Measurements from ENCODE around the gene RTP5.
"Not testable (repeated sequence)": the region's sequence is repeated elsewhere in the genome, so short reads cannot be mapped to it uniquely, and the experiment has no call there.

The RTP5 gene

GRCh38 chr2:241912021-241912555, 42.6 kb downstream of the RTP5 start:
- Histone ChIP-seq H3K79me2 (ENCODE audit: insufficient read depth, low read length) (no peaks in the 10 kb centered on the region), H3F3A (ENCODE audit: low read depth) (no peaks in the 10 kb centered on the region), H3K27me3 (ENCODE audit: insufficient read depth, low read length, poor library complexity, severe bottlenecking) (no peaks in the 10 kb centered on the region), H3K4me1 (ENCODE audit: insufficient read depth, low read length, poor library complexity, severe bottlenecking) (no peaks in the 10 kb centered on the region), H3K36me3 (ENCODE audit: insufficient read depth, low read length) (no peaks in the 10 kb centered on the region; the same call in 1 of the 2 replicates), H3K9ac (ENCODE audit: low read depth, low read length, poor library complexity, severe bottlenecking) (no peak overlapping the region), H3K4me3 (ENCODE audit: low read length, poor library complexity, severe bottlenecking) (no peak overlapping the region), H4K20me1 (ENCODE audit: insufficient read depth, low read length, poor library complexity, severe bottlenecking) (no peaks in the 10 kb centered on the region), H3K9me3 (ENCODE audit: insufficient read depth, low read depth, low read length) (no peaks in the 10 kb centered on the region), H3K4me2 (ENCODE audit: low read depth, low read length, poor library complexity, severe bottlenecking) (no peak overlapping the region), H2AFZ (ENCODE audit: low read length) (no peak overlapping the region), H3K9me2 (replicated peaks; ENCODE audit: low read depth, low read length) (no peaks in the 10 kb centered on the region)
- TF ChIP-seq EZH2phosphoT487 (IDR thresholded peaks at IDR 0.05; ENCODE audit: borderline replicate concordance) (no peak), CTCF (conservative IDR thresholded peaks at IDR 0.05; ENCODE audit: low read length) (no peak)

GRCh38 chr2:241913703-241914102, 44.2 kb downstream of the RTP5 start:
- H3K4me3 ChIP-seq (ENCODE audit: low read length, poor library complexity, severe bottlenecking): no peak overlapping the region
- no peaks in the 10 kb centered on the region for H4K20me1 ChIP-seq (ENCODE audit: insufficient read depth, low read length, poor library complexity, severe bottlenecking)
- H3K4me2 ChIP-seq (ENCODE audit: low read depth, low read length, poor library complexity, severe bottlenecking): no peak overlapping the region
- no peaks in the 10 kb centered on the region for H3K27me3 ChIP-seq (ENCODE audit: insufficient read depth, low read length, poor library complexity, severe bottlenecking)
- no peaks in the 10 kb centered on the region for H3K9me2 ChIP-seq (replicated peaks; ENCODE audit: low read depth, low read length)
- H3K9me3 ChIP-seq (ENCODE audit: insufficient read depth, low read depth, low read length): no peaks in the 10 kb centered on the region
- H3K79me2 ChIP-seq (ENCODE audit: insufficient read depth, low read length): no peaks in the 10 kb centered on the region
- H3F3A ChIP-seq (ENCODE audit: low read depth): no peaks in the 10 kb centered on the region
- no peaks in the 10 kb centered on the region; the same call in 1 of the 2 replicates for H3K36me3 ChIP-seq (ENCODE audit: insufficient read depth, low read length)
- H3K9ac ChIP-seq (ENCODE audit: low read depth, low read length, poor library complexity, severe bottlenecking): no peak overlapping the region
- H2AFZ ChIP-seq (ENCODE audit: low read length): no peak overlapping the region
- H3K4me1 ChIP-seq (ENCODE audit: insufficient read depth, low read length, poor library complexity, severe bottlenecking): no peaks in the 10 kb centered on the region
- no peak for TF ChIP-seq EZH2phosphoT487 (IDR thresholded peaks at IDR 0.05; ENCODE audit: borderline replicate concordance)
- no peak for TF ChIP-seq CTCF (conservative IDR thresholded peaks at IDR 0.05; ENCODE audit: low read length)

GRCh38 chr2:241914542-241914941, 45.0 kb downstream of the RTP5 start:
- H3K4me2 ChIP-seq (ENCODE audit: low read depth, low read length, poor library complexity, severe bottlenecking): no peak overlapping the region
- no peak overlapping the region for H3K4me3 ChIP-seq (ENCODE audit: low read length, poor library complexity, severe bottlenecking)
- no peaks in the 10 kb centered on the region for H3K27me3 ChIP-seq (ENCODE audit: insufficient read depth, low read length, poor library complexity, severe bottlenecking)
- no peaks in the 10 kb centered on the region for H3K79me2 ChIP-seq (ENCODE audit: insufficient read depth, low read length)
- no peak for TF ChIP-seq CTCF (conservative IDR thresholded peaks at IDR 0.05; ENCODE audit: low read length)
- H2AFZ ChIP-seq (ENCODE audit: low read length): no peak overlapping the region
- H3K9me2 ChIP-seq (replicated peaks; ENCODE audit: low read depth, low read length): no peaks in the 10 kb centered on the region
- no peaks in the 10 kb centered on the region for H3K9me3 ChIP-seq (ENCODE audit: insufficient read depth, low read depth, low read length)
- H3K9ac ChIP-seq (ENCODE audit: low read depth, low read length, poor library complexity, severe bottlenecking): no peak overlapping the region
- H4K20me1 ChIP-seq (ENCODE audit: insufficient read depth, low read length, poor library complexity, severe bottlenecking): no peaks in the 10 kb centered on the region
- no peaks in the 10 kb centered on the region; the same call in 1 of the 2 replicates for H3K36me3 ChIP-seq (ENCODE audit: insufficient read depth, low read length)
- H3K4me1 ChIP-seq (ENCODE audit: insufficient read depth, low read length, poor library complexity, severe bottlenecking): no peaks in the 10 kb centered on the region
- H3F3A ChIP-seq (ENCODE audit: low read depth): no peaks in the 10 kb centered on the region

- not testable (repeated sequence) for H3K36me3 ChIP-seq (ENCODE audit: insufficient read depth, low read length); H3K9me3 ChIP-seq (ENCODE audit: insufficient read depth, low read depth, low read length)
Measured at GRCh38 chr2:241921631-241922030, 52.1 kb downstream of the RTP5 start.

More at GRCh38 chr2:241921631-241922030, 52.1 kb downstream of the RTP5 start:
- not testable (repeated sequence) for H2AFZ ChIP-seq (ENCODE audit: low read length); H3K9ac ChIP-seq (ENCODE audit: low read depth, low read length, poor library complexity, severe bottlenecking); H3F3A ChIP-seq (ENCODE audit: low read depth); H3K4me3 ChIP-seq (ENCODE audit: low read length, poor library complexity, severe bottlenecking); H3K79me2 ChIP-seq (ENCODE audit: insufficient read depth, low read length); H3K4me2 ChIP-seq (ENCODE audit: low read depth, low read length, poor library complexity, severe bottlenecking); H3K27me3 ChIP-seq (ENCODE audit: insufficient read depth, low read length, poor library complexity, severe bottlenecking); H3K9me2 ChIP-seq (replicated peaks; ENCODE audit: low read depth, low read length); H4K20me1 ChIP-seq (ENCODE audit: insufficient read depth, low read length, poor library complexity, severe bottlenecking)
- H3K4me1 ChIP-seq (ENCODE audit: insufficient read depth, low read length, poor library complexity, severe bottlenecking): peaks cover 22% of the 10 kb centered on the region

Measured in Loucy (cell line).